ENCODE results near the gene LASP1NB.

DNA sequence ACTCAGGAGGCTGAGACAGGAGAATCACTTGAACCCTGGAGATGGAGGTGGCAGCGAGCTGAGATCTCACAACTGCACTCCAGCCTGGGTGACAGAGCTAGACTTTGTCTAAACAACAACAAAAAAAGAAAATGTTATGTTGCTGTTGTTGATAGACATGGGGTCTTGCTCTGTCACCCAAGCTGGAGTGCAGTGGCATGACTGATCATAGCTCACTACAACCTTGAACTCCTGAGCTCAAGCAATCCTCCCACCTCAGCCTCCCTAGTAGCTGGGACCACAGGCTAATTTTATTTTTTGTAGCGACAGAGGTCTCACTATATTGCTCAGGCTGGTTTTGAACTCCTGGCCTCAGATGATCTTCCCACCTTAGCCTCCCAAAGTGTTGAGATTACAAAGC lies 21.8 kb downstream of the LASP1NB start:
- TF ChIP-seq RFX5 (IDR thresholded peaks at IDR 0.05; ENCODE audit: low read depth, low read length) (no peak), CTCF (conservative IDR thresholded peaks at IDR 0.05; ENCODE audit: low read depth, low read length) (no peak), MAFK (IDR thresholded peaks at IDR 0.05; ENCODE audit: low read depth, low read length) (no peak), RAD21 (IDR thresholded peaks at IDR 0.05; ENCODE audit: low read length) (no peak), POLR2A (IDR thresholded peaks at IDR 0.05; ENCODE audit: low read depth, low read length) (no peak), MXI1 (IDR thresholded peaks at IDR 0.05; ENCODE audit: borderline replicate concordance, low read depth, low read length) (no peak), CEBPB (IDR thresholded peaks at IDR 0.05; ENCODE audit: low read depth, low read length) (no peak), ELK1 (IDR thresholded peaks at IDR 0.05; ENCODE audit: borderline replicate concordance, low read depth, low read length) (no peak), NFE2L2 (IDR thresholded peaks at IDR 0.05; ENCODE audit: low read depth, low read length) (no peak), CHD1 (IDR thresholded peaks at IDR 0.05; ENCODE audit: low read depth, low read length) (no peak), BHLHE40 (IDR thresholded peaks at IDR 0.05; ENCODE audit: low read depth, low read length) (no peak), FOS (IDR thresholded peaks at IDR 0.05; ENCODE audit: low read depth, low read length) (no peak)
- TF ChIP-seq, protein P1, sequence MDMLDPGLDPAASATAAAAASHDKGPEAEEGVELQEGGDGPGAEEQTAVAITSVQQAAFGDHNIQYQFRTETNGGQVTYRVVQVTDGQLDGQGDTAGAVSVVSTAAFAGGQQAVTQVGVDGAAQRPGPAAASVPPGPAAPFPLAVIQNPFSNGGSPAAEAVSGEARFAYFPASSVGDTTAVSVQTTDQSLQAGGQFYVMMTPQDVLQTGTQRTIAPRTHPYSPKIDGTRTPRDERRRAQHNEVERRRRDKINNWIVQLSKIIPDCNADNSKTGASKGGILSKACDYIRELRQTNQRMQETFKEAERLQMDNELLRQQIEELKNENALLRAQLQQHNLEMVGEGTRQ (IDR thresholded peaks at IDR 0.05; ENCODE audit: low read depth, low read length) = no peak

All from IMR-90 (cell line).